ENCODE results near the gene SPATA12. TPM values are rescaled to one million over a fixed set of nuclear protein-coding genes. Genes with fewer than 3 reads are reported as not detected.

Gene SPATA12
- total RNA-seq, 4 donors from 2014 or later = not detected

GRCh38 chr3:57091521-57092273, 31.2 kb downstream of the SPATA12 start:
- DNase-seq (ENCODE audit: low spot score in 2 of 2) = no peak
- 74 to 75% methylated on average over 3 of the region's 3 CpGs for WGBS, 2 donors
- intact Hi-C loops (cut with DNase I; ENCODE audit: low total_unique reads) = no loop called here
- H3K4me3 ChIP-seq (ENCODE audit: low read depth, poor library complexity, severe bottlenecking) = no peak overlapping the region
- no peak for TF ChIP-seq POLR2A (IDR thresholded peaks at IDR 0.05)
- TF ChIP-seq CTCF (IDR thresholded peaks at IDR 0.05) = no peak

GRCh38 chr3:57093489-57093888, 33.0 kb downstream of the SPATA12 start:
- no peak overlapping the region for H3K4me3 ChIP-seq (ENCODE audit: low read depth, poor library complexity, severe bottlenecking)
- TF ChIP-seq CTCF (IDR thresholded peaks at IDR 0.05) (no peak), POLR2A (IDR thresholded peaks at IDR 0.05) (no peak)
- intact Hi-C loops (cut with DNase I; ENCODE audit: low total_unique reads) = no loop called here
- no peak for DNase-seq (ENCODE audit: low spot score in 2 of 2)

- intact Hi-C loops (cut with DNase I; ENCODE audit: low total_unique reads) = no loop called here
- no peak for TF ChIP-seq CTCF (IDR thresholded peaks at IDR 0.05)
- no peak for TF ChIP-seq POLR2A (IDR thresholded peaks at IDR 0.05)
- no peak overlapping the region for H3K4me3 ChIP-seq (ENCODE audit: low read depth, poor library complexity, severe bottlenecking)
- DNase-seq (ENCODE audit: low spot score in 2 of 2) = no peak
- WGBS, 2 donors = 53 to 56% methylated on average over 6 of the region's 6 CpGs
These were observed 33.6 kb downstream of the SPATA12 start for GRCh38 chr3:57093971-57094535.

- WGBS, 2 donors = 64 to 67% methylated on average over 4 of the region's 4 CpGs
- intact Hi-C loops (cut with DNase I; ENCODE audit: low total_unique reads) = no loop called here
- no peak for TF ChIP-seq POLR2A (IDR thresholded peaks at IDR 0.05)
- no peak for TF ChIP-seq CTCF (IDR thresholded peaks at IDR 0.05)
- H3K4me3 ChIP-seq (ENCODE audit: low read depth, poor library complexity, severe bottlenecking) = no peak overlapping the region
- DNase-seq (ENCODE audit: low spot score in 2 of 2) = no peak
These were observed 34.1 kb downstream of the SPATA12 start for GRCh38 chr3:57094575-57094974.

GRCh38 chr3:57095363-57095762, 34.9 kb downstream of the SPATA12 start:
- TF ChIP-seq CTCF (IDR thresholded peaks at IDR 0.05) (no peak), POLR2A (IDR thresholded peaks at IDR 0.05) (no peak)
- 82 to 89% methylated on average over 5 of the region's 5 CpGs for WGBS, 2 donors
- intact Hi-C loops (cut with DNase I; ENCODE audit: low total_unique reads) = no loop called here
- H3K4me3 ChIP-seq (ENCODE audit: low read depth, poor library complexity, severe bottlenecking) = no peak overlapping the region
- no peak for DNase-seq (ENCODE audit: low spot score in 2 of 2)
